22Rv1 (cell line): ENCODE results near the gene TPRX1.

Source experiments
- H3K27ac ChIP-seq: fragments of 450-650 bp; 2 replicates; pipeline ENCODE4 v1.5.1; 2017
- ZFX ChIP-seq: fragments of 450-650 bp; IDR thresholded peaks from 2 replicates; pipeline ENCODE4 v1.6.1; 2017; ENCODE audit warnings: antibody characterized with exemption, borderline replicate concordance
- TF ChIP-seq, protein P1 (sequence below): fragments of 450-650 bp; IDR thresholded peaks from 2 replicates; pipeline ENCODE4 v1.5.1; 2017; ENCODE audit warnings: mild to moderate bottlenecking

Gene TPRX1

DNA sequence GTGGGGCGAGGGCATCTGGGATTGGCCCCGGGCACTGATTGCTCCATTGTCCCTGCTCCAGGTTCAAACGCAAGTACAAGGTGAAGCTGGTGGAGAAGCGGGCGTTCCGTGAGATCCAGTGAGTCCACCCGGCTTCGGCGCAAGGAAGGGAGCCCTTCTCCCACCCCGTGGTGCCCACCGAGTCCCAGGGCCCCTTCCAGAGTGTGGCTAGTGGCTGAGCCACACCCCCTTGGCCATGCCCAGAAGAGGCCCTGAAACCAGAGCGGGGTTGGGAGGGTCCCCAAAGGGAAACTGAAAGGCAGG lies 47.8 kb downstream of the TPRX1 start:
- TF ChIP-seq, protein P1, sequence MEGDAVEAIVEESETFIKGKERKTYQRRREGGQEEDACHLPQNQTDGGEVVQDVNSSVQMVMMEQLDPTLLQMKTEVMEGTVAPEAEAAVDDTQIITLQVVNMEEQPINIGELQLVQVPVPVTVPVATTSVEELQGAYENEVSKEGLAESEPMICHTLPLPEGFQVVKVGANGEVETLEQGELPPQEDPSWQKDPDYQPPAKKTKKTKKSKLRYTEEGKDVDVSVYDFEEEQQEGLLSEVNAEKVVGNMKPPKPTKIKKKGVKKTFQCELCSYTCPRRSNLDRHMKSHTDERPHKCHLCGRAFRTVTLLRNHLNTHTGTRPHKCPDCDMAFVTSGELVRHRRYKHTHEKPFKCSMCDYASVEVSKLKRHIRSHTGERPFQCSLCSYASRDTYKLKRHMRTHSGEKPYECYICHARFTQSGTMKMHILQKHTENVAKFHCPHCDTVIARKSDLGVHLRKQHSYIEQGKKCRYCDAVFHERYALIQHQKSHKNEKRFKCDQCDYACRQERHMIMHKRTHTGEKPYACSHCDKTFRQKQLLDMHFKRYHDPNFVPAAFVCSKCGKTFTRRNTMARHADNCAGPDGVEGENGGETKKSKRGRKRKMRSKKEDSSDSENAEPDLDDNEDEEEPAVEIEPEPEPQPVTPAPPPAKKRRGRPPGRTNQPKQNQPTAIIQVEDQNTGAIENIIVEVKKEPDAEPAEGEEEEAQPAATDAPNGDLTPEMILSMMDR: no peak
- no peak for TF ChIP-seq ZFX
- no peak overlapping the region for H3K27ac ChIP-seq

DNA sequence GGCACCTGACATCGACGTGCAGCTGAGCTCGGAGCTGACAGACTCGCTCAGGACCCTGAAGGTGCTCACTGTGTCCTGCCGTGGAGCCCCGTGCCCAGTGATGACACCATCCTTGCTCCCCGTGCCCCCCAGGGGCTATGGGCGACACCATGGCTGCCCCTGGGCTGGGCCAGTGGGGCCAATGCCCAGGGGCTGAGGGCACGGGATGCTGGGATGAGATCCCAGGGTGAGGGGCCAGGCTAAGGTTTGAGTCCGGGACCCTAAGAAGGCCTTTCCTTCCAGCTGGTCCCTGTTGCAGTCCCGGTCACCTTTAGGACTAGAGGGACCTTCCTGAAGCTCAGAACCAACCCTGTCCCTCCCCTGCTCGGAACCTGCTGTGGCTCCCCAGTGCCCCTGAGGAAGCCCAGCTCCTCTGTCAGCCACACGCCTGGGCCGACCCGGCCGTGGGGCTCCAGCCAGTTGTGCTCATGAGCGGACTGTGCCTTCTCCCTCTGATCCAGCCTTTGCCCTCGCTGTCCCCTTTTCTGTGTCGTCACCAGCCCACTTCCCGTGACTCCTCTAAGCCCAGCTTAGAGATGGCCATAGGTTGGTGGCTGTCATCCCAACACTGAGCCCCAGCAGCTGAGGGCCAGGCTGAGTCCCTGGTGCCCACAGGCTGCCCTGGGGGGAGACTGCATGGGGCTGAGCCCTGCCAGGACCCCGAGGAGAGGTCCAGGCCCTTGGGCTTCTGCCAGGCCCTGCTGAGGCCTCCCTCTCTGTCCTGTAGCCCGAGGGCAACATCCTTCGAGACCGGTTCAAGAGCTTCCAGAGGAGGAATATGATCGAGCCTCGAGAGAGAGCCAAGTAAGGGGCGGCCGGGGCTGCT lies 48.4 kb downstream of the TPRX1 start:
- H3K27ac ChIP-seq: no peak overlapping the region
- no peak for TF ChIP-seq ZFX
- TF ChIP-seq, protein P1: no peak

DNA sequence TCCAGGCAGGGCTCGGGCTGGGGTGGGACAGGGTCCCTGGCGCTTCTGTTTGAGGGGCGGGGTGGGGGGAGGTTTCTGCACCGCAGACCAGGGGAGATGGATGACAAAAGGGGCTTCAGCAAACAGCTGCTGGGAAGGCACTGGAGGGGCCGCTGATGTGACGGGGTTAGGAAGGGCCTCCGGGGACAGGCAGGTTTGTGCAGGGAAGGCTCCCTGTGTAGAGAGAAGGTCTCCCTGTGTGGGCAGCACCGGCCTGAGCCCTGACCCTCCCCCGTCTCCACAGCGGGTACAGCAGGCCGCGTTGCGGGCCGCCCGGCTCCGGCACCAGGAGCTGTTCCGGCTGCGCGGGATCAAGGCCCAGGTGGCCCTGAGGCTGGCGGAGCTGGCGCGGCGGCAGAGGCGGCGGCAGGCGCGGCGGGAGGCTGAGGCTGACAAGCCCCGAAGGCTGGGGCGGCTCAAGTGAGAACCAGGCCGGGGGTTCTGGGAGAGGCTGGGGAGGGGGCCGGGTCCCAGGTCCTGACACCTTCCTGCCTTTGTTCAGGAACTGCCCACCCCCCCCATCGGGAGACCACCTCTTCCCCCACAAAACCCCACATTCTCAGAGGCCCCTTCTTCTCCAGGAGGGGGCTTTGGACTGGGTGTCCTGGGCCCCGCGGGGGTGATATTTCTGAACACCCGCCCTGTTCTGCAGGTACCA lies 49.1 kb downstream of the TPRX1 start:
- no peak for TF ChIP-seq ZFX
- TF ChIP-seq, protein P1: no peak
- H3K27ac ChIP-seq: no peak overlapping the region

DNA sequence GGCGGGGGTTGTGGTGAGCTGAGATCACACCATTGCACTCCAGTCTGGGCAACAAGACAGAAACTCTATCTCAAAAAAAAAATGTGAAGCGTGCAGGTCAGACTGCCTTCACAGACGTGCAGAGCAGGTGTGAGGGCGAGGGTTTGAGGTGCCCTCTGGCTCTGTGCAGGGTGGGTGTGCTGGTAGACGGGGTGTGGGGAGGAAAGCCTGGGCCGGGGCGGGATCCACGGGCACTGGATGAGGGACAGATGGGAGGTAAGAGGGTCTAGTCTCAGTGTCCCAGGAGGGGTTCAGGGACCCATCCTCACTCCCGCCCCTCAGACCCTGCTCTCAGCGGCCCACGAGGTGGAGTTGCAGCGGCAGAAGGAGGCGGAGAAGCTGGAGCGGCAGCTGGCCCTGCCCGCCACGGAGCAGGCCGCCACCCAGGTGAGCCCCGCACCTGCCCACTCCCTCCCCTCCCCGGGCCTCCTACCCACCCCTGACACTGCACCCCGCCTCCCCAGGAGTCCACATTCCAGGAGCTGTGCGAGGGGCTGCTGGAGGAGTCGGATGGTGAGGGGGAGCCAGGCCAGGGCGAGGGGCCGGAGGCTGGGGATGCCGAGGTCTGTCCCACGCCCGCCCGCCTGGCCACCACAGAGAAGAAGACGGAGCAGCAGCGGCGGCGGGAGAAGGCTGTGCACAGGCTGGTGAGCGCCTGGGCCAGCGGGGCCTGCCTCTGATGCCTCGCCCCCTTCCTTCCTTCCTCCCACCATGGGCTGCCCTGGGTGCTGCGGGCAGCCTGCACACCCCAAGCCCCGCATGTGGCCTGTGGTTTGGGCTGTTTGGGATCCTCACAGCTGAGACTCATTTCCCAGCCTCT lies 49.9 kb downstream of the TPRX1 start:
- TF ChIP-seq ZFX: no peak
- TF ChIP-seq, protein P1: no peak
- no peak overlapping the region for H3K27ac ChIP-seq

GRCh38 chr19:47752440-47753211 lies 51.7 kb downstream of the TPRX1 start:
- no peak overlapping the region for H3K27ac ChIP-seq
- no peak for TF ChIP-seq ZFX
- TF ChIP-seq, protein P1: no peak
